Osteoblast (primary cell): ENCODE results near the gene RAI1. TPM values are rescaled to one million over a fixed set of nuclear protein-coding genes. Genes with fewer than 3 reads are reported as not detected.
"Not testable (repeated sequence)": the region's sequence is repeated elsewhere in the genome, so short reads cannot be mapped to it uniquely, and the experiment has no call there.

Experiments used
- DNase-seq: peaks from one replicate; pipeline ENCODE4 v3.0.0; 2011; ENCODE audit warnings: low spot score, mixed read lengths; ENCODE audit not compliant: insufficient read length; ENCODE audit errors: missing footprints
- H2AFZ ChIP-seq: 2 replicates; pipeline ENCODE4 v1.6.0; 2011; ENCODE audit warnings: mild to moderate bottlenecking, low read length
- H3K27ac ChIP-seq: 2 replicates; pipeline ENCODE4 v1.5.1; 2011; ENCODE audit warnings: mild to moderate bottlenecking, low read depth, low read length, moderate library complexity
- H3K27me3 ChIP-seq: 2 replicates; pipeline ENCODE4 v1.6.0; 2012; ENCODE audit warnings: mild to moderate bottlenecking, control low read depth, inconsistent platforms, low read length, moderate library complexity; ENCODE audit not compliant: insufficient read depth
- H3K36me3 ChIP-seq: 2 replicates; pipeline ENCODE4 v1.5.1; 2011; ENCODE audit warnings: mild to moderate bottlenecking, low read length, control low read depth, moderate library complexity; ENCODE audit not compliant: insufficient read depth
- H3K4me1 ChIP-seq: 2 replicates; pipeline ENCODE4 v1.5.1; 2011; ENCODE audit warnings: mild to moderate bottlenecking, low read length, control low read depth, moderate library complexity; ENCODE audit not compliant: insufficient read depth
- H3K4me2 ChIP-seq: 2 replicates; pipeline ENCODE4 v1.6.0; 2011; ENCODE audit warnings: mild to moderate bottlenecking, low read length; ENCODE audit not compliant: insufficient read depth
- H3K4me3 ChIP-seq: fragments of 200-600 bp; sonication (generic); 3 replicates; pipeline ENCODE4 v1.5.1; 2012; ENCODE audit warnings: mild to moderate bottlenecking, low read length, inconsistent platforms; ENCODE audit not compliant: insufficient read depth
- H3K79me2 ChIP-seq: 2 replicates; pipeline ENCODE4 v1.6.0; 2012; ENCODE audit warnings: mild to moderate bottlenecking, low read length, control low read depth, inconsistent platforms; ENCODE audit not compliant: insufficient read depth
- H3K9me3 ChIP-seq: 2 replicates; pipeline ENCODE4 v1.5.1; 2011; ENCODE audit warnings: low read depth, low read length, control low read depth
- H4K20me1 ChIP-seq: 2 replicates; pipeline ENCODE4 v1.6.0; 2012; ENCODE audit warnings: mild to moderate bottlenecking, low read length, control low read depth; ENCODE audit not compliant: insufficient read depth
- total RNA-seq: library from RNA; depleted of rRNA; stranded (reverse); fragments of >200 nt; gene quantifications from 2 replicates; pipeline ENCODE4 v1.2.3, GENCODE V29; 2012
- TF ChIP-seq, protein P1 (sequence below): IDR thresholded peaks from 2 replicates; pipeline ENCODE4 v1.5.1; 2011; ENCODE audit warnings: mild to moderate bottlenecking, low read depth, low read length, moderate library complexity; ENCODE audit errors: extremely low read depth

Gene RAI1, protein sequence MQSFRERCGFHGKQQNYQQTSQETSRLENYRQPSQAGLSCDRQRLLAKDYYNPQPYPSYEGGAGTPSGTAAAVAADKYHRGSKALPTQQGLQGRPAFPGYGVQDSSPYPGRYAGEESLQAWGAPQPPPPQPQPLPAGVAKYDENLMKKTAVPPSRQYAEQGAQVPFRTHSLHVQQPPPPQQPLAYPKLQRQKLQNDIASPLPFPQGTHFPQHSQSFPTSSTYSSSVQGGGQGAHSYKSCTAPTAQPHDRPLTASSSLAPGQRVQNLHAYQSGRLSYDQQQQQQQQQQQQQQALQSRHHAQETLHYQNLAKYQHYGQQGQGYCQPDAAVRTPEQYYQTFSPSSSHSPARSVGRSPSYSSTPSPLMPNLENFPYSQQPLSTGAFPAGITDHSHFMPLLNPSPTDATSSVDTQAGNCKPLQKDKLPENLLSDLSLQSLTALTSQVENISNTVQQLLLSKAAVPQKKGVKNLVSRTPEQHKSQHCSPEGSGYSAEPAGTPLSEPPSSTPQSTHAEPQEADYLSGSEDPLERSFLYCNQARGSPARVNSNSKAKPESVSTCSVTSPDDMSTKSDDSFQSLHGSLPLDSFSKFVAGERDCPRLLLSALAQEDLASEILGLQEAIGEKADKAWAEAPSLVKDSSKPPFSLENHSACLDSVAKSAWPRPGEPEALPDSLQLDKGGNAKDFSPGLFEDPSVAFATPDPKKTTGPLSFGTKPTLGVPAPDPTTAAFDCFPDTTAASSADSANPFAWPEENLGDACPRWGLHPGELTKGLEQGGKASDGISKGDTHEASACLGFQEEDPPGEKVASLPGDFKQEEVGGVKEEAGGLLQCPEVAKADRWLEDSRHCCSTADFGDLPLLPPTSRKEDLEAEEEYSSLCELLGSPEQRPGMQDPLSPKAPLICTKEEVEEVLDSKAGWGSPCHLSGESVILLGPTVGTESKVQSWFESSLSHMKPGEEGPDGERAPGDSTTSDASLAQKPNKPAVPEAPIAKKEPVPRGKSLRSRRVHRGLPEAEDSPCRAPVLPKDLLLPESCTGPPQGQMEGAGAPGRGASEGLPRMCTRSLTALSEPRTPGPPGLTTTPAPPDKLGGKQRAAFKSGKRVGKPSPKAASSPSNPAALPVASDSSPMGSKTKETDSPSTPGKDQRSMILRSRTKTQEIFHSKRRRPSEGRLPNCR (N-terminal part only)
- 14.4 and 15.6 TPM in 2 replicates for total RNA-seq

DNA sequence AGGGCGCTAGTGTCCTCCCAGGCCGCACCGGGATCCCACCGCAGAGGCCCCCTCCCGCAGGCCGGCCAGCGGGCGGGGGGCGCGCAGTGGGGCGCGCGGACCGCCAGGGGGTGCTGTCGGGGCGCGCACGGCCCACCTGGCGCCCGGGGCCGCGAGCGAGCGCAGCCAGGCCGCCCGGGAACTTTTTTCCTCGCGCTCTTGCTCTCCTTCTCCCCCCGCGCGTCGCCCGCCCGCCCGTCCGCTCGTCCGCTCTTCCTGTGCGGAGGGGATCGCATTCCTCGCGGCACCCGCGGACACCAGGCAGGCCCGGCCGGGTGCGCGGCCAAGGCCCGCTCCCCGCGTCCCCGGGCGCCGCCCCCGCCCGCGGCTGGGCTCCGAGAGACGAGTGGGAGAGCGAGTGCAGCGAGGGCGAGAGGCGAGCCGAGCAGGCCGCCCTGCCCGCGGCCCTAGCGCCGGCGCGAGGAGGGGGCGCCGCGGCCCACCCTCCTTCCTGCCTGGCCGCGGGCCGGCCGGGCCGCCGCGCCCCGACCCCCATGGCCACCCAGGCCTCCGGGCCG, at the start of gene RAI1:
RAI1 (plus strand) TSS at position 272 of the 557 bp plus-strand sequence. CDS start 111,491 bp downstream, outside the sequence.
- peaks cover 5% of the 10 kb centered on the region for H3K27me3 ChIP-seq
- TF ChIP-seq, protein P1, sequence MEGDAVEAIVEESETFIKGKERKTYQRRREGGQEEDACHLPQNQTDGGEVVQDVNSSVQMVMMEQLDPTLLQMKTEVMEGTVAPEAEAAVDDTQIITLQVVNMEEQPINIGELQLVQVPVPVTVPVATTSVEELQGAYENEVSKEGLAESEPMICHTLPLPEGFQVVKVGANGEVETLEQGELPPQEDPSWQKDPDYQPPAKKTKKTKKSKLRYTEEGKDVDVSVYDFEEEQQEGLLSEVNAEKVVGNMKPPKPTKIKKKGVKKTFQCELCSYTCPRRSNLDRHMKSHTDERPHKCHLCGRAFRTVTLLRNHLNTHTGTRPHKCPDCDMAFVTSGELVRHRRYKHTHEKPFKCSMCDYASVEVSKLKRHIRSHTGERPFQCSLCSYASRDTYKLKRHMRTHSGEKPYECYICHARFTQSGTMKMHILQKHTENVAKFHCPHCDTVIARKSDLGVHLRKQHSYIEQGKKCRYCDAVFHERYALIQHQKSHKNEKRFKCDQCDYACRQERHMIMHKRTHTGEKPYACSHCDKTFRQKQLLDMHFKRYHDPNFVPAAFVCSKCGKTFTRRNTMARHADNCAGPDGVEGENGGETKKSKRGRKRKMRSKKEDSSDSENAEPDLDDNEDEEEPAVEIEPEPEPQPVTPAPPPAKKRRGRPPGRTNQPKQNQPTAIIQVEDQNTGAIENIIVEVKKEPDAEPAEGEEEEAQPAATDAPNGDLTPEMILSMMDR: peak; percentile 43
- no peaks in the 10 kb centered on the region for H3K36me3 ChIP-seq
- H4K20me1 ChIP-seq: peaks cover 17% of the 10 kb centered on the region
- peak within 1 kb of the TSS; percentile 74 for H3K4me2 ChIP-seq
- DNase-seq: peak; percentile 98
- H3K27ac ChIP-seq: peak within 1 kb of the TSS; percentile 96
- peaks cover 38% of the 10 kb centered on the region for H3K79me2 ChIP-seq
- H3K4me3 ChIP-seq: peak within 1 kb of the TSS; percentile 82
- H2AFZ ChIP-seq: peak within 1 kb of the TSS; percentile 58
- no peaks in the 10 kb centered on the region for H3K9me3 ChIP-seq
- peaks cover 26% of the 10 kb centered on the region for H3K4me1 ChIP-seq

DNA sequence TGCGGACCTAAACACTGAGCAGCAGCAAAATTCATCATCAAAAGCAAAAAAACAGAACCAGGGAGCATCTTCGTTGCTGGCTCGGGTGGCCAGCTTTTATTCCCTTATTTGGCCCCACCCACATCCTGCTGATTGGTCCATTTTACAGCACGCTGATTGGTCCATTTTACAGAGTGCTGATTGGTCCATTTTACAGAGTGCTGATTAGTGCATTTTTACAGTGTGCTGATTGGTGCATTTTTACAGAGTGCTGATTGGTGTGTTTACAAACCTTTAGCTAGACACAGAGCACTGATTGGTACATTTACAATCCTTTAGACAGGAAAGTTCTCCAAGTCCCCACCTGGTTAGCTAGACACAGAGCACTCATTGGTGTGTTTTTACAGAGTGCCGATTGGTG, 48.6 kb upstream of the RAI1 start:
- H3K79me2 ChIP-seq, DNase-seq, H2AFZ ChIP-seq, H3K4me2 ChIP-seq, H3K4me1 ChIP-seq, H3K27ac ChIP-seq, H3K27me3 ChIP-seq, H3K36me3 ChIP-seq, H3K9me3 ChIP-seq, H4K20me1 ChIP-seq, H3K4me3 ChIP-seq: not testable (repeated sequence)

DNA sequence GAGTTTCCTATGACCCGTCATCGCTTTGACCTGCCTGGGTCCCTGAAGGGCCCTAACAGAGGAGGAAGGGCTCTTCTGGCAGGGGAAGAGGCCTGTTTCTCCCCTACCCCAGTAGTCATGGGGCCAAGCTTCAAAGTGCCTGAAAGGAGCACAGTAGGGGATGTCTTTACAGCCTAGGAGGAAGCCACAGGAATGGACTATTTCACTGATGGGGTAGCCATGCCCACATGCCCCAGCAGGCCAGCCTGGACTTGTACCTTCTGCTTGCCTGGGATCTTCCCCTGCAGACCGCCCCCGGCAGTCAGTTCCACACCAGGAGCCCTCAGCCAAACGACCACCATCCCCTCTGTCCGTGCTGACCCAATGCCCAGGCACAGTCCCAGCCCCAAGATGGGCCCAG, 47.9 kb upstream of the RAI1 start:
- H3K9me3 ChIP-seq: no peaks in the 10 kb centered on the region
- no peak overlapping the region for H2AFZ ChIP-seq
- no peaks in the 10 kb centered on the region for H3K79me2 ChIP-seq
- H3K27ac ChIP-seq: no peak overlapping the region
- DNase-seq: no peak
- no peaks in the 10 kb centered on the region for H3K27me3 ChIP-seq
- H4K20me1 ChIP-seq: no peaks in the 10 kb centered on the region
- no peak overlapping the region for H3K4me3 ChIP-seq
- TF ChIP-seq, protein P1: no peak
- H3K4me1 ChIP-seq: no peaks in the 10 kb centered on the region
- H3K36me3 ChIP-seq: no peaks in the 10 kb centered on the region
- no peak overlapping the region for H3K4me2 ChIP-seq

DNA sequence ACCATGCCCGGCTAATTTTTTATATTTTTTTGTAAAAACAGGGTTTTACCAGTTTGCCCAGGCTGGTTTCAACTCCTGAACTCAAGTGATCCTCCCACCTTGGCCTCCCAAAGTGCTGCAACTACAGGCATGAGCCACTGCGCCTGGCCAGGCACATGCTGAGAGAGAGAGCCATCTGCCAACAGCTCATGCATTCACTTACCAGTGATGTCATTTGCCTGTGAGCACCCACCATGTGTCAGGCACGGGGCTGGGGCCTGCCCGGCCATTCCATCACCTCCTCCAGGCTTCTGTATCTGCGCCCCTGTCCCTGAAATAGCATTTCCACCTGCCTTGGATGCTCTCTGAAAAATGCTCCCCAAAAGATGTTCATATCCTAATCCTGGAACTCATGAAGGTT, 46.1 kb upstream of the RAI1 start:
- Histone ChIP-seq H2AFZ (no peak overlapping the region), H3K9me3 (no peaks in the 10 kb centered on the region), H3K27me3 (no peaks in the 10 kb centered on the region), H3K4me2 (no peak overlapping the region), H3K27ac (no peak overlapping the region), H3K79me2 (no peaks in the 10 kb centered on the region), H4K20me1 (no peaks in the 10 kb centered on the region), H3K4me1 (no peaks in the 10 kb centered on the region), H3K36me3 (no peaks in the 10 kb centered on the region), H3K4me3 (no peak overlapping the region)
- DNase-seq: no peak
- TF ChIP-seq, protein P1: no peak

DNA sequence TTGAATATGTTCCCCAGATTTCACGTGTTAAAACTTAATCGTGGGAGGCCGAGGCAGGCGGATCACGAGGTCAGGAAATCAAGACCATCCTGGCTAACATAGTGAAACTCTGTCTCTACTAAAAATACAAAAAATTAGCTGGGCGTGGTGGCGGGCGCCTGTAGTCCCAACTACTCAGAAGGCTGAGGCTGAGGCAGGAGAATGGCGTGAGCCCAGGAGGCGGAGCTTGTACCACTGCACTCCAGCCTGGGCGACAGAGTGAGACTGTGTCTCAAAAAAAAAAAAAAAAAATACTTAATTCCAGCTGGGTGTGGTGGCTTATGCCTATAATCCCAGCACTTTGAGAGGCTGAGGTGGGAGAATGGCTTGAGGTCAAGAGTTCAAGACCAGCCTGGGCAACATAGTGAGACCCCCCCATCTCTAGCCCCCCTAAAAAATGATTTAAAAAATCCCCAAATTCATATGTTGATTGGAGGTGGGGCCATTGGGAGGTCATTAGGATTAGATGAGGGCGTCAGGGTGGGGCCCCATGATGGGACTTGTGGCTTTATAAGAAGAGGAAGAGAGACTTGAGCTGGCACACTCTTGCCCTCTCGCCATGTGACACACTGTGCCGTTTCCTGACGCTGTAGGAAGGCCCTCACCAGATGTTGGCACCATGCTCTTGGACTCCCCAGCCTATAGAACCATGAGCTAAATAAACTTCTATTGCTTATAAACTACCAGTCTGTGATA, 45.6 kb upstream of the RAI1 start:
- H3K27ac ChIP-seq, H3K4me1 ChIP-seq, H3K36me3 ChIP-seq, H2AFZ ChIP-seq, H3K27me3 ChIP-seq, H3K4me2 ChIP-seq, H3K79me2 ChIP-seq, DNase-seq, H3K9me3 ChIP-seq, H3K4me3 ChIP-seq, H4K20me1 ChIP-seq: not testable (repeated sequence)
